Tibial nerve (tissue), 3 donors: ENCODE data around the gene RAP1B.
A peak's percentile ranks its signal among the peaks of the same experiment; 100 is the strongest.

Experiments
- POLR2A ChIP-seq, 2 donors: fragments of 450-650 bp; IDR thresholded peaks; one replicate each; pipeline ENCODE4 v1.6.1; 2017; ENCODE audit warnings: antibody characterized with exemption in 2 of 2, mild to moderate bottlenecking in 2 of 2, moderate library complexity in 2 of 2
- TF ChIP-seq, protein P1 (sequence below), 5 experiments: fragments of 200-600 bp in 3 of 5; fragments of 450-650 bp in 2 of 5; sonication (generic) in 3 of 5; IDR thresholded peaks; one replicate each; pipeline ENCODE4 v1.5.1; 2016 to 2019; ENCODE audit warnings: antibody characterized with exemption in 5 of 5, mild to moderate bottlenecking in 3 of 5, moderate library complexity in 2 of 5

DNA sequence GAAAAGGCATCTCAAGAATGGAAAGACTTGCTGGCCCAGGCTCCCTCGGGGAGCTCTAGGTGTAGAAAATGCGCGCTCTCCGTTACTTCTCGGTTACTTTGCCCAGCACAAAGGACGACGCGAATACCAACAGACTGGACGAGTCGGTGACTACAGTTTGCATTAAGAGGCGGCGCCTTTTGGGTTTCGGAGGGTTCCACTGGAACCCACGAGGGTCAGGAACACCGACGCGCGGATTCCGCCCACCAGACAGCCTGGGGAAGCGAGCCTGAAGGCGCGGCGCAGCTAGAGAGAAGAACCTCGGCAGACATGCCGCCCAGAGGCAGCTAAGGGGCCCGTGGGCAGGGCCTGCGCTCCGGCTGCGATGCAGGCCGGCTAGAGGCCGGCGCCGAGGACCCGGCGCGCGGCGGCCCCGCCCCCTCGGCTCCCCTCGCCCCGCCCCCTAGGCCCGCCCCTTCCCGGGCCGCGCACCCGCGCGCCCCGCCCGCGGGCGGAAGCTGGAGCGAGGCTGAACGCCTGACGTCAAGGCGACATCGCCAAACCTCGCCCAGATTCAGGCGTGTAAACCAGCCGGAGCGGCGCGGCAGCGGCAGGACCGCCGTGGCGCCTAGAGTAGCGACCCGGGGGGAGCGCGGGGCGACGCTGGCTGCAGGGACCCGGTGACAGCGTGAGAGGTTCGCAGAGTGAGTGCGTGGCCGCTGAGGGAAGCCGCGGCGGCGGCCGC lies at the start of gene RAP1B:
- TF ChIP-seq, protein P1, sequence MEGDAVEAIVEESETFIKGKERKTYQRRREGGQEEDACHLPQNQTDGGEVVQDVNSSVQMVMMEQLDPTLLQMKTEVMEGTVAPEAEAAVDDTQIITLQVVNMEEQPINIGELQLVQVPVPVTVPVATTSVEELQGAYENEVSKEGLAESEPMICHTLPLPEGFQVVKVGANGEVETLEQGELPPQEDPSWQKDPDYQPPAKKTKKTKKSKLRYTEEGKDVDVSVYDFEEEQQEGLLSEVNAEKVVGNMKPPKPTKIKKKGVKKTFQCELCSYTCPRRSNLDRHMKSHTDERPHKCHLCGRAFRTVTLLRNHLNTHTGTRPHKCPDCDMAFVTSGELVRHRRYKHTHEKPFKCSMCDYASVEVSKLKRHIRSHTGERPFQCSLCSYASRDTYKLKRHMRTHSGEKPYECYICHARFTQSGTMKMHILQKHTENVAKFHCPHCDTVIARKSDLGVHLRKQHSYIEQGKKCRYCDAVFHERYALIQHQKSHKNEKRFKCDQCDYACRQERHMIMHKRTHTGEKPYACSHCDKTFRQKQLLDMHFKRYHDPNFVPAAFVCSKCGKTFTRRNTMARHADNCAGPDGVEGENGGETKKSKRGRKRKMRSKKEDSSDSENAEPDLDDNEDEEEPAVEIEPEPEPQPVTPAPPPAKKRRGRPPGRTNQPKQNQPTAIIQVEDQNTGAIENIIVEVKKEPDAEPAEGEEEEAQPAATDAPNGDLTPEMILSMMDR (IDR thresholded peaks at IDR 0.05): peak in 1 of 5 experiments; percentile 12
- TF ChIP-seq POLR2A (IDR thresholded peaks at IDR 0.05): peak; percentile 97 to 98
